GM12878 (cell line): ENCODE measurements around the gene TCEA2. TPM values are rescaled to one million over a fixed set of nuclear protein-coding genes. Genes with fewer than 3 reads are reported as not detected.

ENCODE experiments used
- ASH2L ChIP-seq: fragments of 300-600, 200-600 bp; sonication (generic); IDR thresholded peaks from 2 replicates; pipeline ENCODE4 v1.6.1; 2017; ENCODE audit warnings: low read depth, mild to moderate bottlenecking, borderline replicate concordance
- BCLAF1 ChIP-seq: fragments of 450-650 bp; IDR thresholded peaks from 2 replicates; pipeline ENCODE4 v1.6.1; 2017; ENCODE audit warnings: antibody characterized with exemption, mild to moderate bottlenecking, moderate library complexity
- BMI1 ChIP-seq: fragments of 450-650 bp; IDR thresholded peaks from 2 replicates; pipeline ENCODE4 v1.6.1; 2016; ENCODE audit warnings: mild to moderate bottlenecking, moderate library complexity, borderline replicate concordance
- CEBPB ChIP-seq, 2 experiments: fragments of 150-350 bp in 1 of 2; IDR thresholded peaks; 2 replicates each; pipeline ENCODE4 v1.6.1; 2012 to 2014; ENCODE audit warnings: low read depth in 2 of 2, low read length in 2 of 2, borderline replicate concordance in 1 of 2, inconsistent platforms in 1 of 2
- EP300 ChIP-seq, 2 experiments: fragments of 150-350 bp in 1 of 2; IDR thresholded peaks; 2 replicates each; pipeline ENCODE4 v1.6.1; 2011 to 2012; ENCODE audit warnings: low read depth in 2 of 2, low read length in 2 of 2, borderline replicate concordance in 1 of 2, improper control_type of control experiment in 1 of 2, inconsistent platforms in 1 of 2; ENCODE audit not compliant: control insufficient read depth in 1 of 2
- HDGF ChIP-seq: fragments of 450-650 bp; IDR thresholded peaks from 2 replicates; pipeline ENCODE4 v1.6.1; 2016; ENCODE audit warnings: antibody characterized with exemption
- IKZF2 ChIP-seq, 2 experiments: fragments of 450-650 bp; IDR thresholded peaks; 2 replicates each; pipeline ENCODE4 v1.6.1; 2017; ENCODE audit warnings: mild to moderate bottlenecking in 2 of 2, moderate library complexity in 2 of 2
- IRF3 ChIP-seq: fragments of 450-650 bp; IDR thresholded peaks from 2 replicates; pipeline ENCODE4 v1.6.1; 2014; ENCODE audit warnings: mild to moderate bottlenecking
- IRF4 ChIP-seq: IDR thresholded peaks from 2 replicates; pipeline ENCODE4 v1.6.1; 2011; ENCODE audit warnings: low read depth, low read length
- KAT2A ChIP-seq: conservative IDR thresholded peaks from 2 replicates; pipeline ENCODE4 v1.6.1; 2011; ENCODE audit warnings: low read depth, low read length; ENCODE audit not compliant: control insufficient read depth
- KLF5 ChIP-seq: fragments of 450-650 bp; IDR thresholded peaks from 2 replicates; pipeline ENCODE4 v1.6.1; 2014; ENCODE audit warnings: mild to moderate bottlenecking; ENCODE audit not compliant: partially characterized antibody
- MEF2A ChIP-seq: IDR thresholded peaks from 2 replicates; pipeline ENCODE4 v1.6.1; 2011; ENCODE audit warnings: low read depth, mild to moderate bottlenecking, low read length, moderate library complexity; ENCODE audit not compliant: insufficient read depth
- NFXL1 ChIP-seq: fragments of 450-650 bp; IDR thresholded peaks from 2 replicates; pipeline ENCODE4 v1.6.1; 2017; ENCODE audit warnings: antibody characterized with exemption, mild to moderate bottlenecking, borderline replicate concordance
- NR2C2 ChIP-seq: IDR thresholded peaks from 2 replicates; pipeline ENCODE4 v1.6.1; 2011; ENCODE audit warnings: borderline replicate concordance, low read depth; ENCODE audit not compliant: control insufficient read depth, insufficient read length
- PAX5 ChIP-seq: IDR thresholded peaks from 2 replicates; pipeline ENCODE4 v1.6.1; 2011; ENCODE audit warnings: low read depth, low read length, borderline replicate concordance
- PML ChIP-seq: IDR thresholded peaks from 2 replicates; pipeline ENCODE4 v1.6.1; 2012; ENCODE audit warnings: low read length, inconsistent platforms
- polyA plus RNA-seq, 11 experiments: library from polyadenylated mRNA; depleted of rRNA in 4 of 11; unstranded in 6 of 11; stranded (reverse) in 5 of 11; fragments of >200 nt; fragmentation: Nextera tagmentation in 4 of 11; fragmentation: Illumina TruSeq in 1 of 11; extraction: Ambion mirVana in 4 of 11; extraction: Trizol in 1 of 11; gene quantifications; 1 replicate in 1 of 11; 2 replicates in 10 of 11; pipeline versions ENCODE4 v1.2.1 to v1.2.3, GENCODE V29; 2011 to 2016; ENCODE audit warnings: inconsistent platforms in 2 of 11, missing spikeins in 2 of 11, low read depth in 1 of 11
- total RNA-seq, 4 experiments: library from RNA; depleted of rRNA in 3 of 4; stranded (reverse); fragments of >200 nt in 3 of 4; fragmentation: Illumina TruSeq in 1 of 4; extraction: Trizol in 1 of 4; gene quantifications; 2 replicates each; pipeline versions ENCODE4 v1.2.1 to v1.2.3, GENCODE V29; 2013 to 2021
- TF ChIP-seq, protein P1 (sequence below): fragments of 150-350 bp; IDR thresholded peaks from 2 replicates; pipeline ENCODE4 v1.6.1; 2016; ENCODE audit warnings: low read depth, low read length
- TF ChIP-seq, protein P2 (sequence below): fragments of 450-650 bp; IDR thresholded peaks from 2 replicates; pipeline ENCODE4 v1.6.1; 2017; ENCODE audit warnings: mild to moderate bottlenecking, moderate library complexity

Gene TCEA2
- total and polyA plus RNA-seq, 10 of the 15 experiments (the other 5 are each of a cell fraction or from before 2014, with no cell fraction given) = 3.4 to 42.5 (median 13.3) TPM

GRCh38 chr20:64079273-64080012, 16.4 kb downstream of the TCEA2 start, which contains the start of gene RGS19 (continued):
- TF ChIP-seq NFXL1 = no peak
- TF ChIP-seq IKZF2 (IDR thresholded peaks at IDR 0.05) = peak; percentile 41; a peak in 3 of 4 replicates
- TF ChIP-seq CEBPB (IDR thresholded peaks at IDR 0.05; ENCODE audit: borderline replicate concordance in 1 of 2, low read depth in 2 of 2, low read length in 2 of 2) = no peak
- TF ChIP-seq BMI1 = no peak
- TF ChIP-seq EP300 (IDR thresholded peaks at IDR 0.05; ENCODE audit: borderline replicate concordance in 1 of 2, control insufficient read depth in 1 of 2, low read depth in 2 of 2, low read length in 2 of 2) = no peak
- TF ChIP-seq MEF2A = no peak
- no peak for TF ChIP-seq HDGF
- TF ChIP-seq PAX5 = no peak
- no peak for TF ChIP-seq KAT2A
- TF ChIP-seq, protein P1, sequence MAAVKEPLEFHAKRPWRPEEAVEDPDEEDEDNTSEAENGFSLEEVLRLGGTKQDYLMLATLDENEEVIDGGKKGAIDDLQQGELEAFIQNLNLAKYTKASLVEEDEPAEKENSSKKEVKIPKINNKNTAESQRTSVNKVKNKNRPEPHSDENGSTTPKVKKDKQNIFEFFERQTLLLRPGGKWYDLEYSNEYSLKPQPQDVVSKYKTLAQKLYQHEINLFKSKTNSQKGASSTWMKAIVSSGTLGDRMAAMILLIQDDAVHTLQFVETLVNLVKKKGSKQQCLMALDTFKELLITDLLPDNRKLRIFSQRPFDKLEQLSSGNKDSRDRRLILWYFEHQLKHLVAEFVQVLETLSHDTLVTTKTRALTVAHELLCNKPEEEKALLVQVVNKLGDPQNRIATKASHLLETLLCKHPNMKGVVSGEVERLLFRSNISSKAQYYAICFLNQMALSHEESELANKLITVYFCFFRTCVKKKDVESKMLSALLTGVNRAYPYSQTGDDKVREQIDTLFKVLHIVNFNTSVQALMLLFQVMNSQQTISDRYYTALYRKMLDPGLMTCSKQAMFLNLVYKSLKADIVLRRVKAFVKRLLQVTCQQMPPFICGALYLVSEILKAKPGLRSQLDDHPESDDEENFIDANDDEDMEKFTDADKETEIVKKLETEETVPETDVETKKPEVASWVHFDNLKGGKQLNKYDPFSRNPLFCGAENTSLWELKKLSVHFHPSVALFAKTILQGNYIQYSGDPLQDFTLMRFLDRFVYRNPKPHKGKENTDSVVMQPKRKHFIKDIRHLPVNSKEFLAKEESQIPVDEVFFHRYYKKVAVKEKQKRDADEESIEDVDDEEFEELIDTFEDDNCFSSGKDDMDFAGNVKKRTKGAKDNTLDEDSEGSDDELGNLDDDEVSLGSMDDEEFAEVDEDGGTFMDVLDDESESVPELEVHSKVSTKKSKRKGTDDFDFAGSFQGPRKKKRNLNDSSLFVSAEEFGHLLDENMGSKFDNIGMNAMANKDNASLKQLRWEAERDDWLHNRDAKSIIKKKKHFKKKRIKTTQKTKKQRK = no peak
- no peak for TF ChIP-seq KLF5
- TF ChIP-seq, protein P2, sequence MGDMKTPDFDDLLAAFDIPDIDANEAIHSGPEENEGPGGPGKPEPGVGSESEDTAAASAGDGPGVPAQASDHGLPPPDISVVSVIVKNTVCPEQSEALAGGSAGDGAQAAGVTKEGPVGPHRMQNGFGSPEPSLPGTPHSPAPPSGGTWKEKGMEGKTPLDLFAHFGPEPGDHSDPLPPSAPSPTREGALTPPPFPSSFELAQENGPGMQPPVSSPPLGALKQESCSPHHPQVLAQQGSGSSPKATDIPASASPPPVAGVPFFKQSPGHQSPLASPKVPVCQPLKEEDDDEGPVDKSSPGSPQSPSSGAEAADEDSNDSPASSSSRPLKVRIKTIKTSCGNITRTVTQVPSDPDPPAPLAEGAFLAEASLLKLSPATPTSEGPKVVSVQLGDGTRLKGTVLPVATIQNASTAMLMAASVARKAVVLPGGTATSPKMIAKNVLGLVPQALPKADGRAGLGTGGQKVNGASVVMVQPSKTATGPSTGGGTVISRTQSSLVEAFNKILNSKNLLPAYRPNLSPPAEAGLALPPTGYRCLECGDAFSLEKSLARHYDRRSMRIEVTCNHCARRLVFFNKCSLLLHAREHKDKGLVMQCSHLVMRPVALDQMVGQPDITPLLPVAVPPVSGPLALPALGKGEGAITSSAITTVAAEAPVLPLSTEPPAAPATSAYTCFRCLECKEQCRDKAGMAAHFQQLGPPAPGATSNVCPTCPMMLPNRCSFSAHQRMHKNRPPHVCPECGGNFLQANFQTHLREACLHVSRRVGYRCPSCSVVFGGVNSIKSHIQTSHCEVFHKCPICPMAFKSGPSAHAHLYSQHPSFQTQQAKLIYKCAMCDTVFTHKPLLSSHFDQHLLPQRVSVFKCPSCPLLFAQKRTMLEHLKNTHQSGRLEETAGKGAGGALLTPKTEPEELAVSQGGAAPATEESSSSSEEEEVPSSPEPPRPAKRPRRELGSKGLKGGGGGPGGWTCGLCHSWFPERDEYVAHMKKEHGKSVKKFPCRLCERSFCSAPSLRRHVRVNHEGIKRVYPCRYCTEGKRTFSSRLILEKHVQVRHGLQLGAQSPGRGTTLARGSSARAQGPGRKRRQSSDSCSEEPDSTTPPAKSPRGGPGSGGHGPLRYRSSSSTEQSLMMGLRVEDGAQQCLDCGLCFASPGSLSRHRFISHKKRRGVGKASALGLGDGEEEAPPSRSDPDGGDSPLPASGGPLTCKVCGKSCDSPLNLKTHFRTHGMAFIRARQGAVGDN = peak; percentile 59; the same call in 1 of the 2 replicates
- TF ChIP-seq NR2C2 = no peak
- TF ChIP-seq IRF3 = no peak
- no peak for TF ChIP-seq IRF4
- TF ChIP-seq ASH2L = no peak
- peak; percentile 63; the same call in 1 of the 2 replicates for TF ChIP-seq BCLAF1
- no peak for TF ChIP-seq PML
